Natural killer cell (primary cell): ENCODE results near the gene PFKFB3. TPM values are rescaled to one million over a fixed set of nuclear protein-coding genes. Genes with fewer than 3 reads are reported as not detected.
A peak's percentile ranks its signal among the peaks of the same experiment; 100 is the strongest.

ENCODE experiments used
- ATAC-seq, 3 donors: fragments of 150-1000 bp in 2 of 3; fragments of 200-7000 bp in 1 of 3; cut with Tn5 transposase; 1 replicate in 1 of 3; 2 replicates in 2 of 3; pipeline ENCODE4 v1.10.0; 2021; ENCODE audit warnings: mild to moderate bottlenecking in 2 of 3, moderate library complexity in 2 of 3
- DNase-seq, 2 donors: peaks; one replicate each; pipeline versions ENCODE4 v3.0.0 to v3.0.0-alpha.2; 2013 to 2021; ENCODE audit warnings: mixed read lengths in 1 of 2
- H3K27ac ChIP-seq: one replicate; pipeline ENCODE4 v1.5.1; 2013; ENCODE audit warnings: mild to moderate bottlenecking, low read length
- H3K27me3 ChIP-seq: one replicate; pipeline ENCODE4 v1.6.1; 2013; ENCODE audit warnings: low read length; ENCODE audit not compliant: control insufficient read depth, insufficient read depth
- H3K36me3 ChIP-seq: one replicate; pipeline ENCODE4 v1.6.1; 2013; ENCODE audit warnings: low read length; ENCODE audit not compliant: control insufficient read depth, insufficient read depth
- H3K4me1 ChIP-seq: one replicate; pipeline ENCODE4 v1.6.1; 2013; ENCODE audit warnings: low read length; ENCODE audit not compliant: control insufficient read depth, insufficient read depth
- H3K4me3 ChIP-seq: one replicate; pipeline ENCODE4 v1.5.1; 2013; ENCODE audit warnings: low read length
- H3K9me3 ChIP-seq: one replicate; pipeline ENCODE4 v1.6.1; 2013; ENCODE audit warnings: low read length; ENCODE audit not compliant: control insufficient read depth, insufficient read depth
- H3K27ac Mint-ChIP-seq, 2 donors: one replicate each; pipeline ENCODE4 v1.8.0; 2022; ENCODE audit warnings: mild to moderate bottlenecking in 2 of 2, mixed read lengths in 2 of 2, moderate library complexity in 1 of 2
- H3K27me3 Mint-ChIP-seq, 2 donors: one replicate each; pipeline ENCODE4 v1.8.0; 2022; ENCODE audit warnings: low read depth in 2 of 2, mixed read lengths in 2 of 2
- H3K36me3 Mint-ChIP-seq: one replicate; pipeline ENCODE4 v1.8.0; 2022; ENCODE audit warnings: mixed read lengths
- H3K4me1 Mint-ChIP-seq, 2 donors: one replicate each; pipeline ENCODE4 v1.8.0; 2022; ENCODE audit warnings: mixed read lengths in 2 of 2
- H3K4me3 Mint-ChIP-seq: one replicate; pipeline ENCODE4 v1.8.0; 2022; ENCODE audit warnings: mild to moderate bottlenecking, moderate library complexity, mixed read lengths
- H3K9me3 Mint-ChIP-seq, 2 donors: one replicate each; pipeline ENCODE4 v1.8.0; 2022; ENCODE audit warnings: mixed read lengths in 2 of 2
- CTCF ChIP-seq: fragments of 200-600 bp; IDR thresholded peaks from one replicate; pipeline ENCODE4 v1.8.0; 2022; ENCODE audit warnings: antibody characterized with exemption
- WGBS: methylation state at CpG from one replicate; pipeline ENCODE4 v1.1.7; 2013; ENCODE audit warnings: missing lambda C conversion rate; ENCODE audit not compliant: insufficient coverage; 5-methylcytosine and 5-hydroxymethylcytosine counted together
- intact Hi-C: fragments of 100-400 bp; cut with micrococcal nuclease; formaldehyde crosslinking; loops from one replicate; pipeline ENCODE4 v1.14.2; 2022
- total RNA-seq, 4 donors: library from RNA; stranded (reverse); fragments of 120-200 nt in 1 of 4; gene quantifications; one replicate each; pipeline versions ENCODE4 v1.2.3 to v1.2.4, GENCODE V29; 2013 to 2022

Gene PFKFB3
- total RNA-seq, 3 donors from 2014 or later (not counting 1 experiment from before 2014, with no cell fraction given) = 33.4 to 59.7 (median 39.0) TPM

GRCh38 chr10:6171881-6172695 lies 30.6 kb upstream of the PFKFB3 start:
- H3K36me3 ChIP-seq = peaks cover 3% of the 10 kb centered on the region
- DNase-seq (peak in 1 of 2 donors; percentile 31), ATAC-seq (peak in 1 of 3 donors; percentile 47)
- H3K27ac ChIP-seq = no peak overlapping the region
- no peaks in the 10 kb centered on the region for H3K27me3 Mint-ChIP-seq
- intact Hi-C loops = no loop called here
- H3K27me3 ChIP-seq = no peaks in the 10 kb centered on the region
- no peaks in the 10 kb centered on the region for H3K9me3 ChIP-seq
- H3K4me3 Mint-ChIP-seq = no peak overlapping the region
- peaks cover 23% of the 10 kb centered on the region for H3K4me1 ChIP-seq
- no peaks in the 10 kb centered on the region for H3K9me3 Mint-ChIP-seq
- no peak overlapping the region for H3K27ac Mint-ChIP-seq
- no peak for TF ChIP-seq CTCF
- WGBS = 46% methylated on average over 23 of the region's 23 CpGs
- no peaks in the 10 kb centered on the region for H3K36me3 Mint-ChIP-seq
- H3K4me3 ChIP-seq = no peak overlapping the region
- peaks cover 50 to 56% of the 10 kb centered on the region in 2 donors for H3K4me1 Mint-ChIP-seq

DNA sequence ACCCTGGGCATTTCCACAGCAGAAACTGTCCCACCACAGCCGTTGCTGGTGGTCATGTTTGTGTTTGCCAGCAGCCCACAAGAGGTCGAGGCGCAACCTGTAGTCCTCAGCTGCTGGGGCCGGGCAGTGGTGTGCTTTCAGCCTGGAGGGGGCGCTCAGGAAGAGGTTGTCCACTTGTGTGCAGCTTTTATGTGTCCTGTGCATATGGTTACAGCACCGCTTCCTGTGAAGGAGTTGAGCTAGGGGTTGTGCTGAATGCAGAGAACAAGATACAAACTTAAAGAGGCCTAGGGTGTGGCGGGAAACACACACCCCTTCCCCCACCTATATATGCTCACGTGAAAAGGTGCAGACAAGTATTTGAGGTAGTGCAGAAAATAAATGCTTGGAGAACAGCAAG lies 29.5 kb upstream of the PFKFB3 start:
- H3K4me3 Mint-ChIP-seq = no peak overlapping the region
- intact Hi-C loops = no loop called here
- H3K9me3 Mint-ChIP-seq = no peaks in the 10 kb centered on the region

GRCh38 chr10:6174201-6174874 lies 28.4 kb upstream of the PFKFB3 start:
- ATAC-seq (no peak), DNase-seq (no peak)
- Mint-ChIP-seq H3K4me3 (no peak overlapping the region), H3K4me1 (peaks cover 40 to 49% of the 10 kb centered on the region in 2 donors), H3K27ac (no peak overlapping the region), H3K9me3 (no peaks in the 10 kb centered on the region), H3K27me3 (no peaks in the 10 kb centered on the region), H3K36me3 (no peaks in the 10 kb centered on the region)
- Histone ChIP-seq H3K27ac (no peak overlapping the region), H3K27me3 (no peaks in the 10 kb centered on the region), H3K4me3 (no peak overlapping the region), H3K9me3 (no peaks in the 10 kb centered on the region), H3K36me3 (no peaks in the 10 kb centered on the region), H3K4me1 (peaks cover 23% of the 10 kb centered on the region)
- intact Hi-C loops = no loop called here
- WGBS = 97% methylated on average over 21 of the region's 22 CpGs
- TF ChIP-seq CTCF = no peak

More for the DNA sequence above, 29.5 kb upstream of the PFKFB3 start:
- DNase-seq (peak; percentile 24 to 78), ATAC-seq (peak; percentile 75 to 89 (median 87))
- no peak overlapping the region for H3K27ac ChIP-seq
- H3K9me3 ChIP-seq = no peaks in the 10 kb centered on the region
- H3K4me1 ChIP-seq = peaks cover 23% of the 10 kb centered on the region
- H3K4me1 Mint-ChIP-seq = peaks cover 48 to 51% of the 10 kb centered on the region in 2 donors
- no peaks in the 10 kb centered on the region for H3K27me3 Mint-ChIP-seq
- TF ChIP-seq CTCF = no peak
- peak overlapping the region in 1 of 2 donors; percentile 83 for H3K27ac Mint-ChIP-seq
- no peak overlapping the region for H3K4me3 ChIP-seq
- H3K36me3 ChIP-seq = no peaks in the 10 kb centered on the region
- H3K36me3 Mint-ChIP-seq = no peaks in the 10 kb centered on the region
- WGBS = 27% methylated on average over 6 of the region's 8 CpGs
- no peaks in the 10 kb centered on the region for H3K27me3 ChIP-seq
